IMR-90 (cell line): Measurements from ENCODE around the gene RIPK4.

Experiments
- POLR2A ChIP-seq: IDR thresholded peaks from 2 replicates; pipeline ENCODE4 v1.6.1; 2012; ENCODE audit warnings: mild to moderate bottlenecking, low read depth, low read length
- RAD21 ChIP-seq: IDR thresholded peaks from 2 replicates; pipeline ENCODE4 v1.6.1; 2012; ENCODE audit warnings: low read length, improper control_type of control experiment
- TF ChIP-seq, protein P1 (sequence below): conservative IDR thresholded peaks from 2 replicates; pipeline ENCODE4 v1.5.1; 2012; ENCODE audit warnings: mild to moderate bottlenecking, low read depth, low read length, improper control_type of control experiment

DNA sequence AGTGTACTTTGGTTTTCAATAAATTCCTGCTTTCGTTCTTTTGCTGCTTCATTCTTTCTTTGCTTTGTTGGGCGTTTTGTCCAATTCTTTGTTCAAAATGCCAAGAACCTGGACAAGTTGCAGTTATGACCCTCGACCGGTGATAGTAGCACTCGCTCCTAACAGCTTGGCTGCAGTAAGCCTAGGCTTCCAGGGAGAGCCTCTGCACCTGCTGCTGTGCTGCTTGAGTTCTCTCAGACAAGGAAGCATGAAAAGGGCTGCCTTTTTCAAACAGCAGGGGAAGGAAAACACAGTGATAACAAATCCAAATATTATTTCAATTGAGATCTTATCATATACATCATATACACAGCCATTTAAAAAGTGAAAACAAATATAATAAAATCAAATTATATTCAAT, 12.8 kb upstream of the RIPK4 start:
- TF ChIP-seq, protein P1, sequence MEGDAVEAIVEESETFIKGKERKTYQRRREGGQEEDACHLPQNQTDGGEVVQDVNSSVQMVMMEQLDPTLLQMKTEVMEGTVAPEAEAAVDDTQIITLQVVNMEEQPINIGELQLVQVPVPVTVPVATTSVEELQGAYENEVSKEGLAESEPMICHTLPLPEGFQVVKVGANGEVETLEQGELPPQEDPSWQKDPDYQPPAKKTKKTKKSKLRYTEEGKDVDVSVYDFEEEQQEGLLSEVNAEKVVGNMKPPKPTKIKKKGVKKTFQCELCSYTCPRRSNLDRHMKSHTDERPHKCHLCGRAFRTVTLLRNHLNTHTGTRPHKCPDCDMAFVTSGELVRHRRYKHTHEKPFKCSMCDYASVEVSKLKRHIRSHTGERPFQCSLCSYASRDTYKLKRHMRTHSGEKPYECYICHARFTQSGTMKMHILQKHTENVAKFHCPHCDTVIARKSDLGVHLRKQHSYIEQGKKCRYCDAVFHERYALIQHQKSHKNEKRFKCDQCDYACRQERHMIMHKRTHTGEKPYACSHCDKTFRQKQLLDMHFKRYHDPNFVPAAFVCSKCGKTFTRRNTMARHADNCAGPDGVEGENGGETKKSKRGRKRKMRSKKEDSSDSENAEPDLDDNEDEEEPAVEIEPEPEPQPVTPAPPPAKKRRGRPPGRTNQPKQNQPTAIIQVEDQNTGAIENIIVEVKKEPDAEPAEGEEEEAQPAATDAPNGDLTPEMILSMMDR, result no peak
- TF ChIP-seq RAD21 (no peak), POLR2A (no peak)
